Heart left ventricle (tissue), 16 donors: Measurements from ENCODE around the gene VPS50. TPM values are rescaled to one million over a fixed set of nuclear protein-coding genes. Genes with fewer than 3 reads are reported as not detected.
"Not testable (repeated sequence)": the region's sequence is repeated elsewhere in the genome, so short reads cannot be mapped to it uniquely, and the experiment has no call there.

Experiments
- ATAC-seq, 4 donors: fragments of 200-7000 bp; cut with Tn5 transposase; one replicate each; pipeline ENCODE4 v1.9.1; 2020 to 2022; ENCODE audit warnings: moderate library complexity in 4 of 4, mild to moderate bottlenecking in 3 of 4, moderate number of reproducible peaks in 1 of 4
- DNase-seq, 5 donors: peaks; one replicate each; pipeline ENCODE4 v3.0.0-alpha.2; 2020
- H3K27ac ChIP-seq, 12 donors: fragments of 200-600 bp; sonication (generic) in 4 of 12; one replicate each; pipeline versions ENCODE4 v1.5.0 to v1.8.0; 2016 to 2022; ENCODE audit warnings: mild to moderate bottlenecking in 2 of 12
- H3K27me3 ChIP-seq, 9 donors: fragments of 200-600 bp; sonication (generic) in 2 of 9; one replicate each; pipeline versions ENCODE4 v1.5.1 to v1.8.0; 2016 to 2022; ENCODE audit warnings: mild to moderate bottlenecking in 3 of 9
- H3K36me3 ChIP-seq, 9 donors: fragments of 200-600 bp; sonication (generic) in 2 of 9; one replicate each; pipeline versions ENCODE4 v1.5.0 to v1.8.0; 2018 to 2022; ENCODE audit warnings: mild to moderate bottlenecking in 2 of 9
- H3K4me1 ChIP-seq, 12 donors: fragments of 200-600 bp; sonication (generic) in 4 of 12; one replicate each; pipeline versions ENCODE4 v1.5.0 to v1.8.0; 2016 to 2022; ENCODE audit warnings: mild to moderate bottlenecking in 3 of 12
- H3K4me3 ChIP-seq, 12 donors: fragments of 200-600 bp; sonication (generic) in 4 of 12; one replicate each; pipeline versions ENCODE4 v1.5.0 to v1.8.0; 2017 to 2022; ENCODE audit warnings: mild to moderate bottlenecking in 9 of 12, moderate library complexity in 4 of 12
- H3K9me3 ChIP-seq, 12 donors: fragments of 200-600 bp; sonication (generic) in 4 of 12; one replicate each; pipeline versions ENCODE4 v1.5.0 to v1.8.0; 2016 to 2022; ENCODE audit warnings: mild to moderate bottlenecking in 1 of 12
- CTCF ChIP-seq, 12 donors: fragments of 200-600 bp; sonication (generic) in 4 of 12; IDR thresholded peaks; one replicate each; pipeline versions ENCODE4 v1.5.0 to v1.8.0; 2018 to 2022; ENCODE audit warnings: antibody characterized with exemption in 12 of 12, mild to moderate bottlenecking in 5 of 12
- POLR2A ChIP-seq, 2 donors: fragments of 450-650 bp; IDR thresholded peaks; one replicate each; pipeline ENCODE4 v1.6.1; 2017; ENCODE audit warnings: antibody characterized with exemption in 2 of 2, mild to moderate bottlenecking in 2 of 2, moderate library complexity in 2 of 2
- whole genome bisulfite sequencing, 4 donors: extraction: QIAGEN DNeasy Blood & Tissue Kit in 2 of 4; methylation state at CpG; one replicate each; pipeline versions ENCODE4 v1.1.5 to v1.1.7; 2013 to 2018; 5-methylcytosine and 5-hydroxymethylcytosine counted together
- intact Hi-C, 10 donors: fragments of 100-400 bp; cut with DNase I; formaldehyde crosslinking; loops; one replicate each; pipeline versions ENCODE4 v1.11.1 to v1.14.2; 2022
- polyA plus RNA-seq, 2 donors: library from polyadenylated mRNA; stranded (reverse); fragments of 200-250 nt; gene quantifications; one replicate each; pipeline ENCODE4 v1.2.3, GENCODE V29; 2013
- total RNA-seq, 9 donors: library from RNA; depleted of rRNA in 2 of 9; stranded (reverse); fragments of >200 nt in 2 of 9; fragmentation: NEBNext Ultra II Directional in 3 of 9; extraction: Animal tissue kit (Norgen Biotek cat#: 25700) in 3 of 9; gene quantifications; one replicate each; pipeline versions ENCODE4 v1.1.0 to v1.2.4, GENCODE V29; 2016 to 2023
- donor health status: ischemic (EF 13 %, LVEDD 7.1; RV severe dilation, severe dysfunction).
- donor health status: healthy with polysubstance abuse.
- donor health status: DM: no; HTN: yes; CAD: no.
- donor health status: DM: no; HTN: no; CAD: no.
- donor health status: ischemic (EF 25% LVEDD 6.9; RV normal size, moderate dysfunction).
- donor health status: ischemic (EF 25% LVEDD 5.7; RV mildly dilated, moderate dysfunction).
- donor health status: healthy.
- donor health status: DM: yes; HTN: yes; CAD: no.
- donor health status: ischemic (EF 35%, LVEDD 5.7; RV mildly dilated, moderate dysfunction).
- donor health status: nonischemic (EF 11% LVEDD 7.7; RV severe dilation, severe dysfunction).
- donor health status: DM: yes; HTN: yes; CAD: no.
- donor health status: PGD.
- donor health status: ischemic (EF 29% LVEDD 5.4; RV normal size, mild dysfunction).
- donor health status: nonischemic (EF 23%, LVEDD 6.1; RV moderate dilation, normal function).

Gene VPS50
- total and polyA plus RNA-seq, 11 donors = 2.9 to 28.7 (median 18.5) TPM

- Histone ChIP-seq H3K36me3 (no peaks in the 10 kb centered on the region), H3K27me3 (no peaks in the 10 kb centered on the region), H3K4me1 (no peaks in the 10 kb centered on the region), H3K4me3 (no peak overlapping the region), H3K9me3 (no peaks in the 10 kb centered on the region), H3K27ac (no peak overlapping the region)
- no peak for DNase-seq
- TF ChIP-seq POLR2A (IDR thresholded peaks at IDR 0.05) (no peak), CTCF (IDR thresholded peaks at IDR 0.05) (no peak)
- intact Hi-C loops = no loop called here
- WGBS, 4 donors = 31 to 54% (median 45%) methylated on average over 1 of the region's 1 CpG
- ATAC-seq = no peak
Measured at GRCh38 chr7:93365341-93365740, 133.2 kb downstream of the VPS50 start.

- H3K4me3 ChIP-seq = no peak overlapping the region
- ATAC-seq = no peak
- H3K4me1 ChIP-seq = no peaks in the 10 kb centered on the region
- H3K27ac ChIP-seq = no peak overlapping the region
- TF ChIP-seq POLR2A (IDR thresholded peaks at IDR 0.05) (no peak), CTCF (IDR thresholded peaks at IDR 0.05) (no peak)
- 84 to 93% (median 88%) methylated on average over 2 of the region's 2 CpGs for WGBS, 4 donors
- no peaks in the 10 kb centered on the region for H3K36me3 ChIP-seq
- no peaks in the 10 kb centered on the region for H3K27me3 ChIP-seq
- intact Hi-C loops = no loop called here
- DNase-seq = no peak
- H3K9me3 ChIP-seq = no peaks in the 10 kb centered on the region
Measured at GRCh38 chr7:93366816-93367215, 134.7 kb downstream of the VPS50 start.

DNA sequence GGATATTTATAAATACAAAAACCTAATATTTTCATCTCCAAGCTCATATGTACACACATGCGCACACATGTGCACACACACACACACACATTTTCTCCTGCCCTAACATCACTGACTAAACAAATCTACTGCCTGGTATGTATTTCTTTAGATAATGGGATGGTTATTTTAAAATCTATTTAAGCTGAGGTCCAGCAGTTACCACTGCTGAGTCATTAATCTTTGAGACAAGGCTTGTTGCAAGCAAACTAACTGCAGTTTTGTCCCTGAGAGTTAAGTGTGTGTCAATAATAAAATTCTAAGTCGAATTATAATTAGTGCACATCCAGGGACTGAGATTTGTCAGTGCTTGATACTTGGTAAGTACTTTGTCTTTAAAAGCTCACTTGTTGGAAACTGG is 135.1 kb downstream of the VPS50 start:
- no peak overlapping the region for H3K4me3 ChIP-seq
- DNase-seq (no peak), ATAC-seq (no peak)
- H3K27ac ChIP-seq = no peak overlapping the region
- H3K9me3 ChIP-seq = no peaks in the 10 kb centered on the region
- TF ChIP-seq CTCF (IDR thresholded peaks at IDR 0.05) (no peak), POLR2A (IDR thresholded peaks at IDR 0.05) (no peak)
- no peaks in the 10 kb centered on the region for H3K36me3 ChIP-seq
- 48 to 71% (median 50%) methylated on average over 2 of the region's 2 CpGs for WGBS, 4 donors
- H3K27me3 ChIP-seq = no peaks in the 10 kb centered on the region
- no peaks in the 10 kb centered on the region for H3K4me1 ChIP-seq
- intact Hi-C loops = no loop called here

GRCh38 chr7:93370937-93371336 is 138.8 kb downstream of the VPS50 start:
- DNase-seq, H3K36me3 ChIP-seq, H3K4me1 ChIP-seq, intact Hi-C loops, H3K27ac ChIP-seq, H3K27me3 ChIP-seq, ATAC-seq, H3K9me3 ChIP-seq, H3K4me3 ChIP-seq: not testable (repeated sequence)
- WGBS, 4 donors = 48 to 60% (median 59%) methylated on average over 3 of the region's 3 CpGs

DNA sequence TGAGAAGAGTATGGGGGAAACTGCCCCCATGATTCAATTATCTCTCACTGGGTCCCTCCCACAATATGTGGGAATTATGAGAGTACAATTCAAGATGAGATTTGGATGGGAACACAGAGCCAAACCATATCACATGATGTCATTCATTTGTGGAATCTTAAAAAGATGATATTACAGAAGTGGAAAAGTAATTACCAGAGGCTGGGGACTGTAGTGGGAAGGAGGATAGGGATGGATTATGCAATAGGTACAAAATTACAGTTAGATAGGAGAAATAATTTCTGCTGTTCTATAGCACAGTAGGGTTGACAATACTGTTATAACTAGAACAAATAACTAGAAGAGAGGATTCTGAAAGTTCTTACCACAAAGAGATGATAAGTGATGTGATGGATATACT is 141.4 kb downstream of the VPS50 start:
- TF ChIP-seq CTCF (IDR thresholded peaks at IDR 0.05) (no peak), POLR2A (IDR thresholded peaks at IDR 0.05) (no peak)
- Histone ChIP-seq H3K27ac (no peak overlapping the region), H3K4me3 (no peak overlapping the region), H3K9me3 (no peaks in the 10 kb centered on the region), H3K4me1 (no peaks in the 10 kb centered on the region), H3K36me3 (no peaks in the 10 kb centered on the region), H3K27me3 (no peaks in the 10 kb centered on the region)
- DNase-seq = no peak
- intact Hi-C loops = no loop called here
- ATAC-seq = no peak
